RCC 7860 (cell line): Measurements from ENCODE around the gene C1orf52.
A peak's percentile ranks its signal among the peaks of the same experiment; 100 is the strongest.

Experiments
- DNase-seq: peaks from one replicate; pipeline ENCODE4 v3.0.0-alpha.2; 2015; ENCODE audit warnings: low spot score
- FAIRE-seq: peaks from 2 replicates; lab custom pipeline; 2012; peaks lifted over from hg19 to GRCh38; lab: Jason Lieb, UNC

C1orf52 gene

GRCh38 chr1:85259118-85259911 lies at the start of gene C1orf52:
Gene C1orf52 (minus strand): TSS chr1:85259662. CDS start chr1:85259633, 29 bp downstream.
- FAIRE-seq = no peak
- peak; percentile 79 for DNase-seq

GRCh38 chr1:85308833-85309350 lies 49.4 kb upstream of the C1orf52 start:
- no peak for FAIRE-seq
- no peak for DNase-seq

- FAIRE-seq = peak; percentile 65
Measured at GRCh38 chr1:85307987-85308832, 48.7 kb upstream of the C1orf52 start.

GRCh38 chr1:85306236-85306635 lies 46.8 kb upstream of the C1orf52 start:
- DNase-seq (no peak), FAIRE-seq (no peak)

More at GRCh38 chr1:85307987-85308832, 48.7 kb upstream of the C1orf52 start:
- DNase-seq = peak; percentile 78

- no peak for DNase-seq
- no peak for FAIRE-seq
Measured at GRCh38 chr1:85303440-85304162, 44.1 kb upstream of the C1orf52 start.

GRCh38 chr1:85300140-85300539 lies 40.7 kb upstream of the C1orf52 start:
- DNase-seq (no peak), FAIRE-seq (no peak)

GRCh38 chr1:85297855-85298629 lies 38.6 kb upstream of the C1orf52 start:
- peak; percentile 98 for FAIRE-seq
- peak; percentile 99 for DNase-seq

- DNase-seq (no peak), FAIRE-seq (no peak)
Measured at GRCh38 chr1:85297538-85297854, 38.0 kb upstream of the C1orf52 start.

GRCh38 chr1:85296980-85297379 lies 37.5 kb upstream of the C1orf52 start:
- DNase-seq (peak; percentile 41), FAIRE-seq (no peak)

- DNase-seq (no peak), FAIRE-seq (no peak)
Measured at GRCh38 chr1:85295654-85296053, 36.2 kb upstream of the C1orf52 start.

- DNase-seq (peak; percentile 92), FAIRE-seq (peak; percentile 94)
Measured at GRCh38 chr1:85295006-85295431, 35.6 kb upstream of the C1orf52 start.

- no peak for DNase-seq
- FAIRE-seq = no peak
Measured at GRCh38 chr1:85290826-85291225, 31.4 kb upstream of the C1orf52 start.

GRCh38 chr1:85289848-85290335 lies 30.4 kb upstream of the C1orf52 start:
- no peak for FAIRE-seq
- DNase-seq = no peak

GRCh38 chr1:85289207-85289847 lies 29.9 kb upstream of the C1orf52 start:
- peak; percentile 93 for DNase-seq
- peak; percentile 99 for FAIRE-seq

- FAIRE-seq (no peak), DNase-seq (no peak)
Measured at GRCh38 chr1:85284202-85284601, 24.7 kb upstream of the C1orf52 start.

GRCh38 chr1:85283475-85284199 lies 24.2 kb upstream of the C1orf52 start:
- FAIRE-seq (no peak), DNase-seq (no peak)

GRCh38 chr1:85282424-85282823 lies 23.0 kb upstream of the C1orf52 start:
- DNase-seq (no peak), FAIRE-seq (no peak)

GRCh38 chr1:85280636-85281035 lies 21.2 kb upstream of the C1orf52 start:
- DNase-seq = no peak
- FAIRE-seq = no peak
